Transverse colon (tissue), 4 donors: Measurements from ENCODE around the gene TMEM164. TPM values are rescaled to one million over a fixed set of nuclear protein-coding genes. Genes with fewer than 3 reads are reported as not detected.

Source experiments
- DNase-seq: peaks from one replicate; pipeline ENCODE4 v3.0.0-alpha.2; 2019
- H3K27ac ChIP-seq, 4 donors: fragments of 200-600 bp; sonication (generic); 2 replicates each; pipeline ENCODE4 v1.5.1; 2016 to 2018; ENCODE audit warnings: inconsistent platforms in 4 of 4
- H3K27me3 ChIP-seq: fragments of 200-600 bp; sonication (generic); 2 replicates; pipeline ENCODE4 v1.5.1; 2017; ENCODE audit warnings: inconsistent platforms
- H3K36me3 ChIP-seq, 4 donors: fragments of 200-600 bp; sonication (generic); 2 replicates each; pipeline ENCODE4 v1.5.1; 2017 to 2019; ENCODE audit warnings: inconsistent platforms in 4 of 4
- H3K4me1 ChIP-seq, 4 donors: fragments of 200-600 bp; sonication (generic); 2 replicates each; pipeline ENCODE4 v1.5.1; 2017 to 2020; ENCODE audit warnings: inconsistent platforms in 4 of 4
- H3K4me3 ChIP-seq, 4 donors: fragments of 200-600 bp; sonication (generic); 1 replicate in 1 of 4; 2 replicates in 3 of 4; pipeline versions ENCODE4 v1.5.1 to v1.6.1; 2017 to 2019; ENCODE audit warnings: inconsistent platforms in 4 of 4
- H3K9me3 ChIP-seq, 2 donors: fragments of 200-600 bp; sonication (generic); 2 replicates each; pipeline ENCODE4 v1.5.1; 2017 to 2019; ENCODE audit warnings: inconsistent platforms in 2 of 2
- CTCF ChIP-seq, 5 experiments: fragments of 200-600 bp in 3 of 5; fragments of 450-650 bp in 2 of 5; sonication (generic) in 3 of 5; IDR thresholded peaks; 1 replicate in 2 of 5; 2 replicates in 3 of 5; pipeline ENCODE4 v1.5.1; 2016 to 2017; ENCODE audit warnings: antibody characterized with exemption in 5 of 5, inconsistent platforms in 3 of 5, mild to moderate bottlenecking in 2 of 5, moderate library complexity in 1 of 5
- EP300 ChIP-seq: sonication (generic); formaldehyde crosslinking; IDR thresholded peaks from one replicate; pipeline ENCODE4 v1.6.1; 2017; ENCODE audit warnings: antibody characterized with exemption, low read depth
- POLR2A ChIP-seq: fragments of 450-650 bp; IDR thresholded peaks from one replicate; pipeline ENCODE4 v1.6.1; 2016; ENCODE audit warnings: antibody characterized with exemption, mild to moderate bottlenecking, moderate library complexity
- POLR2AphosphoS5 ChIP-seq, 3 donors: sonication (generic); formaldehyde crosslinking; IDR thresholded peaks; one replicate each; pipeline ENCODE4 v1.6.1; 2016; ENCODE audit warnings: antibody characterized with exemption in 3 of 3
- WGBS, 2 donors: methylation state at CpG; one replicate each; pipeline ENCODE4 v1.1.5; 2018; ENCODE audit warnings: low coverage in 1 of 2; 5-methylcytosine and 5-hydroxymethylcytosine counted together
- in situ Hi-C, 4 donors: fragments of 200-750 bp; cut with MboI; loops; one replicate each; pipeline versions ENCODE4 v1.15.0 to v1.15.1; 2017; ENCODE audit warnings: low sequenced_read_pairs in 3 of 4, low pct_ligation_motif_present in 1 of 4, low pct_unique_long_range_greater_than_20kb in 1 of 4
- intact Hi-C: fragments of 100-400 bp; cut with DNase I; formaldehyde crosslinking; loops from one replicate; pipeline ENCODE4 v1.15.1; 2023; ENCODE audit warnings: low total_unique reads
- total RNA-seq, 4 donors: library from RNA; depleted of rRNA; stranded (reverse); fragments of >200 nt; gene quantifications; one replicate each; pipeline ENCODE4 v1.1.0, GENCODE V29; 2016

TMEM164 gene
- total RNA-seq, 4 donors from 2014 or later: 19.5 to 112 (median 91.3) TPM

GRCh38 chrX:110108381-110108821 lies 105.5 kb downstream of the TMEM164 start:
- H3K36me3 ChIP-seq: no peaks in the 10 kb centered on the region
- TF ChIP-seq EP300: no peak
- no peak for TF ChIP-seq POLR2A
- TF ChIP-seq CTCF (IDR thresholded peaks at IDR 0.05): no peak
- no peak for TF ChIP-seq POLR2AphosphoS5 (IDR thresholded peaks at IDR 0.05)
- no peaks in the 10 kb centered on the region for H3K27me3 ChIP-seq
- no peak for DNase-seq
- intact Hi-C loops (no loop called here), in situ Hi-C loops (no loop called here)
- no peaks in the 10 kb centered on the region for H3K4me1 ChIP-seq
- H3K4me3 ChIP-seq: no peak overlapping the region
- no peaks in the 10 kb centered on the region for H3K9me3 ChIP-seq
- no peak overlapping the region for H3K27ac ChIP-seq
- 77% methylated on average over 3 of the region's 3 CpGs; no CpG with 5 or more reads in 1 of the 2 donors for WGBS, 2 donors

GRCh38 chrX:110114260-110114776 lies 111.4 kb downstream of the TMEM164 start:
- in situ Hi-C loops: no loop called here
- DNase-seq: no peak
- no peaks in the 10 kb centered on the region for H3K4me1 ChIP-seq
- no peak overlapping the region for H3K4me3 ChIP-seq
- WGBS, 2 donors: 84% methylated on average over 4 of the region's 4 CpGs; no CpG with 5 or more reads in 1 of the 2 donors
- no peak for TF ChIP-seq POLR2AphosphoS5 (IDR thresholded peaks at IDR 0.05)
- TF ChIP-seq POLR2A: no peak
- TF ChIP-seq EP300: no peak
- TF ChIP-seq CTCF (IDR thresholded peaks at IDR 0.05): no peak
- H3K9me3 ChIP-seq: no peaks in the 10 kb centered on the region
- no peaks in the 10 kb centered on the region for H3K36me3 ChIP-seq
- no peaks in the 10 kb centered on the region for H3K27me3 ChIP-seq
- intact Hi-C loops: no loop called here
- H3K27ac ChIP-seq: no peak overlapping the region

- TF ChIP-seq POLR2A: no peak
- TF ChIP-seq POLR2AphosphoS5 (IDR thresholded peaks at IDR 0.05): no peak
- TF ChIP-seq EP300: no peak
- no peak for TF ChIP-seq CTCF (IDR thresholded peaks at IDR 0.05)
- no peaks in the 10 kb centered on the region for H3K4me1 ChIP-seq
- H3K27ac ChIP-seq: peak overlapping the region in 1 of 4 donors; percentile 16
- no peaks in the 10 kb centered on the region for H3K27me3 ChIP-seq
- in situ Hi-C loops (no loop called here), intact Hi-C loops (no loop called here)
- no peak overlapping the region for H3K4me3 ChIP-seq
- no peaks in the 10 kb centered on the region for H3K36me3 ChIP-seq
- DNase-seq: no peak
- H3K9me3 ChIP-seq: no peaks in the 10 kb centered on the region
- 67 to 86% methylated on average over 1 to 4 of the region's 4 CpGs for WGBS, 2 donors
These were observed 113.4 kb downstream of the TMEM164 start for GRCh38 chrX:110116066-110116980.

- TF ChIP-seq POLR2A: no peak
- TF ChIP-seq POLR2AphosphoS5 (IDR thresholded peaks at IDR 0.05): no peak
- no peak for TF ChIP-seq CTCF (IDR thresholded peaks at IDR 0.05)
- no peak for TF ChIP-seq EP300
- intact Hi-C loops (no loop called here), in situ Hi-C loops (no loop called here)
- 86% methylated on average over 4 of the region's 4 CpGs; no CpG with 5 or more reads in 1 of the 2 donors for WGBS, 2 donors
- H3K4me1 ChIP-seq: no peaks in the 10 kb centered on the region
- H3K27me3 ChIP-seq: no peaks in the 10 kb centered on the region
- no peak overlapping the region for H3K27ac ChIP-seq
- H3K9me3 ChIP-seq: no peaks in the 10 kb centered on the region
- no peak for DNase-seq
- H3K36me3 ChIP-seq: no peaks in the 10 kb centered on the region
- no peak overlapping the region for H3K4me3 ChIP-seq
These were observed 115.6 kb downstream of the TMEM164 start for GRCh38 chrX:110118530-110118929.
